Fibroblast of villous mesenchyme (primary cell): ENCODE results near the gene OLIG2. TPM values are rescaled to one million over a fixed set of nuclear protein-coding genes. Genes with fewer than 3 reads are reported as not detected.

Experiments
- DNase-seq: peaks from one replicate; pipeline ENCODE4 v3.0.0-alpha.2; 2010; ENCODE audit warnings: low read depth
- H3K4me3 ChIP-seq: 2 replicates; pipeline ENCODE4 v1.5.1; 2011; ENCODE audit warnings: low read depth, mild to moderate bottlenecking, low read length
- total RNA-seq: library from RNA; depleted of rRNA; stranded (reverse); fragments of >200 nt; gene quantifications from 2 replicates; pipeline ENCODE4 v1.2.3, GENCODE V29; 2012
- TF ChIP-seq, protein P1 (sequence below): IDR thresholded peaks from 2 replicates; pipeline ENCODE4 v1.5.1; 2012; ENCODE audit warnings: low read depth, mild to moderate bottlenecking, low read length; ENCODE audit not compliant: insufficient read depth

OLIG2 gene
- total RNA-seq, 1 donor: not detected

DNA sequence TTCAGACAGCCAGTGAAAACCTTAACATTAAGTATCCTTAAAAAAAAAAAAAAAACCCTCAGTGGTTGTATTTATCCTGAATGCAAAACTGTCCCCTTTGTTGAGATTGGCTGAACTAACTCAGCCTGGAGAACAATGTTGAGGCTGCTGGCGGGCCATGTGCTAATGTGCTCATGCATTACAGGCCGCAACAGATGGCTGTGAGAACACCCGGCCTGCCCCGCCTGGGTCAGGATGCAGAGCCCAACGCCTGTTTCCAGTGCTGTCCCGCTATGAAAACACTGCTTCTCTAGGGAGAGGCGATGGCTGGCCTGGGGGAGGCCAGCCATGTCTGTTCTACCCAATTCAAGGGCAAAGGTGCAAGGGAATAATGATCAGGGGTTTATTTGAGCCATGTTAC, 13.8 kb downstream of the OLIG2 start:
- TF ChIP-seq, protein P1, sequence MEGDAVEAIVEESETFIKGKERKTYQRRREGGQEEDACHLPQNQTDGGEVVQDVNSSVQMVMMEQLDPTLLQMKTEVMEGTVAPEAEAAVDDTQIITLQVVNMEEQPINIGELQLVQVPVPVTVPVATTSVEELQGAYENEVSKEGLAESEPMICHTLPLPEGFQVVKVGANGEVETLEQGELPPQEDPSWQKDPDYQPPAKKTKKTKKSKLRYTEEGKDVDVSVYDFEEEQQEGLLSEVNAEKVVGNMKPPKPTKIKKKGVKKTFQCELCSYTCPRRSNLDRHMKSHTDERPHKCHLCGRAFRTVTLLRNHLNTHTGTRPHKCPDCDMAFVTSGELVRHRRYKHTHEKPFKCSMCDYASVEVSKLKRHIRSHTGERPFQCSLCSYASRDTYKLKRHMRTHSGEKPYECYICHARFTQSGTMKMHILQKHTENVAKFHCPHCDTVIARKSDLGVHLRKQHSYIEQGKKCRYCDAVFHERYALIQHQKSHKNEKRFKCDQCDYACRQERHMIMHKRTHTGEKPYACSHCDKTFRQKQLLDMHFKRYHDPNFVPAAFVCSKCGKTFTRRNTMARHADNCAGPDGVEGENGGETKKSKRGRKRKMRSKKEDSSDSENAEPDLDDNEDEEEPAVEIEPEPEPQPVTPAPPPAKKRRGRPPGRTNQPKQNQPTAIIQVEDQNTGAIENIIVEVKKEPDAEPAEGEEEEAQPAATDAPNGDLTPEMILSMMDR: no peak
- no peak for DNase-seq
- no peak overlapping the region for H3K4me3 ChIP-seq

DNA sequence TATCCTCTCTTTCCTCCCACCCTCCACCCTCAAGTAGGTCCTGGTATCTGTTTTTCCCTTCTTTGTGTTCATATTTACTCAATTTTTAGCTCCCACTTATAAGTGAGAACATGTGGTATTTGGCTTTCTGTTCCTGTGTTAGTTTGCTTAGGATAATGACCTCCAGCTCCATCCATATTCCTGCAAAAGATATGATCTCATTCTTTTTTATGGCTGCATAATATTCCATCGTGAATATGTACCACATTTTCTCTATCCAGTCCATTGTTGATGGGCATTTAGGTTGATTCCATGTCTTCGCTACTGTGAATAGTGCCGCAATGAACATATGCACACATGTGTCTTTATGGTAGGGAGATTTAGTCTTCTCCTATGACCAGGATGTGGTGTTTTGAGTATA, 14.5 kb downstream of the OLIG2 start:
- no peak for DNase-seq
- H3K4me3 ChIP-seq: no peak overlapping the region
- TF ChIP-seq, protein P1: no peak

GRCh38 chr21:33041981-33042380, 16.2 kb downstream of the OLIG2 start:
- H3K4me3 ChIP-seq: no peak overlapping the region
- DNase-seq: no peak
- TF ChIP-seq, protein P1: no peak

DNA sequence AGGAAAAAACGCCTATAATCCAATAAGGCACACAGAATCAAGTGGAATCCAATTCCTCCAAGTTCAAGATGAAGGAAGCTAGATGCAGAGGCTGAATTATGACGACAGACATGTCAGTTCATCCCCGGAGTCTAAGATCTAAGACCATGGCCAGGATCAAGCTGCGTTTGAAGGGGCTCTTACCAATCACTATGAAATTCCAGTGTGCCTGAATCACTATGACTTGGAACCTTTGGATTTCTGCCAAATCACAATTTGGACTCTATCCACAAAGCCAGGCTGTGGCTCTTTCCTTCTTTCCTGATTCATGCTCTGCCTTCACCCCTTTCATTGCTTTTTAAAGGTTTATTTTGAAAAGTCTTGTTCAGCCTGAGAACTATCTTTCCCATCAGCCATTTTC, 17.1 kb downstream of the OLIG2 start:
- TF ChIP-seq, protein P1: no peak
- peak; percentile 53 for DNase-seq
- no peak overlapping the region for H3K4me3 ChIP-seq

GRCh38 chr21:33046455-33046854, 20.7 kb downstream of the OLIG2 start:
- no peak overlapping the region for H3K4me3 ChIP-seq
- no peak for DNase-seq
- TF ChIP-seq, protein P1: no peak

- DNase-seq: no peak
- no peak overlapping the region for H3K4me3 ChIP-seq
- TF ChIP-seq, protein P1: no peak
These were observed 21.5 kb downstream of the OLIG2 start for GRCh38 chr21:33047231-33047630.

GRCh38 chr21:33051925-33052324, 26.2 kb downstream of the OLIG2 start:
- no peak for DNase-seq
- TF ChIP-seq, protein P1: no peak
- no peak overlapping the region for H3K4me3 ChIP-seq
